Measurements from ENCODE around the gene CXorf49B.
"Not testable (repeated sequence)": the region's sequence is repeated elsewhere in the genome, so short reads cannot be mapped to it uniquely, and the experiment has no call there.

DNA sequence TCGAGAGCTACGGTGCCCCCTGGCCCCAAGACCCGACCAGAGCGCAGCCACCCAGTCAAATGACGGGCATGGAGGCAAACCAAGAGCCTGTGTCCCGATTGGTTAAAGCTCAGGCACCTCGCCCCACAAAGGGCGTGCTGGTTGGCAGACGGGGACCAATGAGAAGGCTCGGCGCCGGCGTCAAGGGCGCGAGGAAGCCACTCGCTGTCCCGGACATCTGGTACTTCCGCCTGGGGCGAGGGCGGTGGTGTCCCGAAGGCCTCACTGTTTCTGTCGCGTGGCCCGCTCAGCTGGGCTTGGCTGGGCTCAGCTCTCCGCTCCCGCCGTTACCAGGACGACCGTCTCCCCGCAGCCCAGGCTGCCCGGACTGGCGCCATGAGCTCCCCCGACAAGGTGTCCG, at the start of gene CXorf49B:
- TF ChIP-seq, protein P1, sequence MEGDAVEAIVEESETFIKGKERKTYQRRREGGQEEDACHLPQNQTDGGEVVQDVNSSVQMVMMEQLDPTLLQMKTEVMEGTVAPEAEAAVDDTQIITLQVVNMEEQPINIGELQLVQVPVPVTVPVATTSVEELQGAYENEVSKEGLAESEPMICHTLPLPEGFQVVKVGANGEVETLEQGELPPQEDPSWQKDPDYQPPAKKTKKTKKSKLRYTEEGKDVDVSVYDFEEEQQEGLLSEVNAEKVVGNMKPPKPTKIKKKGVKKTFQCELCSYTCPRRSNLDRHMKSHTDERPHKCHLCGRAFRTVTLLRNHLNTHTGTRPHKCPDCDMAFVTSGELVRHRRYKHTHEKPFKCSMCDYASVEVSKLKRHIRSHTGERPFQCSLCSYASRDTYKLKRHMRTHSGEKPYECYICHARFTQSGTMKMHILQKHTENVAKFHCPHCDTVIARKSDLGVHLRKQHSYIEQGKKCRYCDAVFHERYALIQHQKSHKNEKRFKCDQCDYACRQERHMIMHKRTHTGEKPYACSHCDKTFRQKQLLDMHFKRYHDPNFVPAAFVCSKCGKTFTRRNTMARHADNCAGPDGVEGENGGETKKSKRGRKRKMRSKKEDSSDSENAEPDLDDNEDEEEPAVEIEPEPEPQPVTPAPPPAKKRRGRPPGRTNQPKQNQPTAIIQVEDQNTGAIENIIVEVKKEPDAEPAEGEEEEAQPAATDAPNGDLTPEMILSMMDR (IDR thresholded peaks at IDR 0.05) = not testable (repeated sequence)
- TF ChIP-seq EZH2 (IDR thresholded peaks at IDR 0.05; ENCODE audit: borderline replicate concordance, insufficient read depth, low read depth, low read length, poor library complexity, severe bottlenecking) = not testable (repeated sequence)

Data from B cell (primary cell).